Measurements from ENCODE around the gene LGR6.

DNA sequence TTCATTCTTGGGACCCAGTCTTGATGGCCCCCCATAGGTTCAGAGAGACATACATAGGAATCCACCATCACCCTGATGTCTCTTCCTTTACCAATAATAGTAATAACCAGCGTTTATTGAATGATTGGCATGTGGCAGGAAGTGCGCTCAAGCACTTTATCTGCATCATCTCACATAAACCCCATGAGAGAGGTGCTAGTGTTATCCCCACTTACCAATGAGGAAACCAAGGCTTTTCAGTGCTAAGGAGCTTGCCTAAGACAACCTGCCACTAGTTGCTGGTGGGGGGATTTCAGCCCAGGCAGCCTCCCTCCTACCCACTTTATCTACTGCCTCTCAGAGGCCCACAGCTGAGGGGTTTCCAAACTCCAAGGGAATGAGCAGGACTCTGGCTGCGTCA is 7.7 kb downstream of the LGR6 start:
- TF ChIP-seq, protein P1, sequence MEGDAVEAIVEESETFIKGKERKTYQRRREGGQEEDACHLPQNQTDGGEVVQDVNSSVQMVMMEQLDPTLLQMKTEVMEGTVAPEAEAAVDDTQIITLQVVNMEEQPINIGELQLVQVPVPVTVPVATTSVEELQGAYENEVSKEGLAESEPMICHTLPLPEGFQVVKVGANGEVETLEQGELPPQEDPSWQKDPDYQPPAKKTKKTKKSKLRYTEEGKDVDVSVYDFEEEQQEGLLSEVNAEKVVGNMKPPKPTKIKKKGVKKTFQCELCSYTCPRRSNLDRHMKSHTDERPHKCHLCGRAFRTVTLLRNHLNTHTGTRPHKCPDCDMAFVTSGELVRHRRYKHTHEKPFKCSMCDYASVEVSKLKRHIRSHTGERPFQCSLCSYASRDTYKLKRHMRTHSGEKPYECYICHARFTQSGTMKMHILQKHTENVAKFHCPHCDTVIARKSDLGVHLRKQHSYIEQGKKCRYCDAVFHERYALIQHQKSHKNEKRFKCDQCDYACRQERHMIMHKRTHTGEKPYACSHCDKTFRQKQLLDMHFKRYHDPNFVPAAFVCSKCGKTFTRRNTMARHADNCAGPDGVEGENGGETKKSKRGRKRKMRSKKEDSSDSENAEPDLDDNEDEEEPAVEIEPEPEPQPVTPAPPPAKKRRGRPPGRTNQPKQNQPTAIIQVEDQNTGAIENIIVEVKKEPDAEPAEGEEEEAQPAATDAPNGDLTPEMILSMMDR (IDR thresholded peaks at IDR 0.05) = no peak
- no peak for TF ChIP-seq POLR2A (IDR thresholded peaks at IDR 0.05)

Data from gastroesophageal sphincter (tissue), 3 donors.